ENCODE data around the gene EIF2D. TPM values are rescaled to one million over a fixed set of nuclear protein-coding genes. Genes with fewer than 3 reads are reported as not detected.

EIF2D gene
- total RNA-seq, 4 donors from 2014 or later = 19.1 to 106 (median 54.2) TPM

- intact Hi-C loops (cut with DNase I; ENCODE audit: low total_unique reads) = no loop called here
- Histone ChIP-seq H3K36me3 (no peaks in the 10 kb centered on the region), H3K4me1 (no peaks in the 10 kb centered on the region), H3K9me3 (no peaks in the 10 kb centered on the region), H3K27ac (no peak overlapping the region), H3K4me3 (no peak overlapping the region), H3K27me3 (no peaks in the 10 kb centered on the region)
- DNase-seq = no peak
- TF ChIP-seq, protein P1, sequence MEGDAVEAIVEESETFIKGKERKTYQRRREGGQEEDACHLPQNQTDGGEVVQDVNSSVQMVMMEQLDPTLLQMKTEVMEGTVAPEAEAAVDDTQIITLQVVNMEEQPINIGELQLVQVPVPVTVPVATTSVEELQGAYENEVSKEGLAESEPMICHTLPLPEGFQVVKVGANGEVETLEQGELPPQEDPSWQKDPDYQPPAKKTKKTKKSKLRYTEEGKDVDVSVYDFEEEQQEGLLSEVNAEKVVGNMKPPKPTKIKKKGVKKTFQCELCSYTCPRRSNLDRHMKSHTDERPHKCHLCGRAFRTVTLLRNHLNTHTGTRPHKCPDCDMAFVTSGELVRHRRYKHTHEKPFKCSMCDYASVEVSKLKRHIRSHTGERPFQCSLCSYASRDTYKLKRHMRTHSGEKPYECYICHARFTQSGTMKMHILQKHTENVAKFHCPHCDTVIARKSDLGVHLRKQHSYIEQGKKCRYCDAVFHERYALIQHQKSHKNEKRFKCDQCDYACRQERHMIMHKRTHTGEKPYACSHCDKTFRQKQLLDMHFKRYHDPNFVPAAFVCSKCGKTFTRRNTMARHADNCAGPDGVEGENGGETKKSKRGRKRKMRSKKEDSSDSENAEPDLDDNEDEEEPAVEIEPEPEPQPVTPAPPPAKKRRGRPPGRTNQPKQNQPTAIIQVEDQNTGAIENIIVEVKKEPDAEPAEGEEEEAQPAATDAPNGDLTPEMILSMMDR (IDR thresholded peaks at IDR 0.05) = peak; percentile 22 to 52 (median 34)
- no peak for TF ChIP-seq POLR2A (IDR thresholded peaks at IDR 0.05)
These were observed 46.2 kb upstream of the EIF2D start for GRCh38 chr1:206658264-206658980.

DNA sequence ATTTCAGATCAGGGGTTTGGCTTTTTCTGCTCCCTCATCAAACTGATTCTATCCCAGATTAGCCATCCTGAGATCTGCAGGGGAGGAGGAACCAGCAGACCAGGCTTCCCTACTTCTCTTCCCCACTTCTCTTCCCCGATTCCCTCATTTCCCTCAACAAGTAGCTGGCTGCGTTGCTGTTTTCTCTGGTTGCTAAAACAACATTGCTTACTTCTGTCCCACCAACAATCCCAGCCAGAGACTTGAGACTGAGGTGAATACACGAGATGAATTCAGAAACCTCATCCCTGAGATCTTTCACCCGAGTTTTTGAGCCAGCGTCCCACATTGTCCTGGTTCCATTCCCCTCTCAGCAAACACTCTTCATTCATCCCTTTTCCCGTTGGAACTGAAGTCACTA, 45.5 kb upstream of the EIF2D start:
- no peaks in the 10 kb centered on the region for H3K27me3 ChIP-seq
- no peak for TF ChIP-seq POLR2A (IDR thresholded peaks at IDR 0.05)
- TF ChIP-seq, protein P1 (IDR thresholded peaks at IDR 0.05) = no peak
- H3K27ac ChIP-seq = no peak overlapping the region
- no peak for DNase-seq
- H3K9me3 ChIP-seq = no peaks in the 10 kb centered on the region
- H3K4me3 ChIP-seq = no peak overlapping the region
- intact Hi-C loops (cut with DNase I; ENCODE audit: low total_unique reads) = no loop called here
- H3K36me3 ChIP-seq = no peaks in the 10 kb centered on the region
- H3K4me1 ChIP-seq = no peaks in the 10 kb centered on the region

GRCh38 chr1:206656936-206657335, 44.7 kb upstream of the EIF2D start:
- H3K27me3 ChIP-seq = no peaks in the 10 kb centered on the region
- intact Hi-C loops (cut with DNase I; ENCODE audit: low total_unique reads) = no loop called here
- no peak for DNase-seq
- H3K36me3 ChIP-seq = no peaks in the 10 kb centered on the region
- no peaks in the 10 kb centered on the region for H3K9me3 ChIP-seq
- TF ChIP-seq, protein P1 (IDR thresholded peaks at IDR 0.05) = no peak
- TF ChIP-seq POLR2A (IDR thresholded peaks at IDR 0.05) = no peak
- no peak overlapping the region for H3K4me3 ChIP-seq
- H3K27ac ChIP-seq = no peak overlapping the region
- H3K4me1 ChIP-seq = no peaks in the 10 kb centered on the region

- Histone ChIP-seq H3K36me3 (no peaks in the 10 kb centered on the region), H3K27me3 (no peaks in the 10 kb centered on the region), H3K4me1 (no peaks in the 10 kb centered on the region), H3K27ac (peak overlapping the region in 1 of 2 donors; percentile 27), H3K4me3 (no peak overlapping the region), H3K9me3 (no peaks in the 10 kb centered on the region)
- no peak for DNase-seq
- intact Hi-C loops (cut with DNase I; ENCODE audit: low total_unique reads) = no loop called here
- TF ChIP-seq POLR2A (IDR thresholded peaks at IDR 0.05) = no peak
- TF ChIP-seq, protein P1 (IDR thresholded peaks at IDR 0.05) = no peak
These were observed 43.2 kb upstream of the EIF2D start for GRCh38 chr1:206655471-206655882.

DNA sequence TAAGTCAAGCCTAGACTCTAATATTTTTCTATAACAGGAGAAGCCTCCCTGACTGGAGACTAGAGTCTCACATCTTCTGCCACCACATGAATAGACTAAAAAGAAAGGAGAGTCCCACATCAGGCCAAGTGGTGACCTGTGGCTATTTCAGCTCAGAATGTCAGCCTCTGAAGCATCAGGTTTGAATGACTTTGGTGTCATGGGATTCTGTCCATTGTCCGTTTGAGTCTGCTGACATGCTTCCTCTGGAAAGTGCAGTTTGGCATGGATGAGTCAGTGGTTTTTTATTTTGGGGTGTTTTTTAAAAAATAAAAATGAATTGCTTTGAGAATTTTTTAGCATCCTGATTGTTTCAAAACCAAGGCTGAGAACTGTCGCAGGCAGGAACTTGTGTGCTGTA, 42.6 kb upstream of the EIF2D start:
- peak overlapping the region in 1 of 2 donors; percentile 27 for H3K27ac ChIP-seq
- intact Hi-C loops (cut with DNase I; ENCODE audit: low total_unique reads) = no loop called here
- no peaks in the 10 kb centered on the region for H3K36me3 ChIP-seq

More for the DNA sequence above, 42.6 kb upstream of the EIF2D start:
- no peaks in the 10 kb centered on the region for H3K27me3 ChIP-seq
- H3K4me1 ChIP-seq = no peaks in the 10 kb centered on the region
- no peak for TF ChIP-seq POLR2A (IDR thresholded peaks at IDR 0.05)
- TF ChIP-seq, protein P1 (IDR thresholded peaks at IDR 0.05) = no peak
- DNase-seq = no peak
- H3K4me3 ChIP-seq = no peak overlapping the region
- H3K9me3 ChIP-seq = no peaks in the 10 kb centered on the region
